ENCODE data around the gene PFN1. TPM values are rescaled to one million over a fixed set of nuclear protein-coding genes. Genes with fewer than 3 reads are reported as not detected.
A peak's percentile ranks its signal among the peaks of the same experiment; 100 is the strongest.

The PFN1 gene
- total and polyA plus RNA-seq, 10 of the 15 experiments (the other 5 are each of a cell fraction or from before 2014, with no cell fraction given): 154 to 3,892 (median 1,918) TPM

DNA sequence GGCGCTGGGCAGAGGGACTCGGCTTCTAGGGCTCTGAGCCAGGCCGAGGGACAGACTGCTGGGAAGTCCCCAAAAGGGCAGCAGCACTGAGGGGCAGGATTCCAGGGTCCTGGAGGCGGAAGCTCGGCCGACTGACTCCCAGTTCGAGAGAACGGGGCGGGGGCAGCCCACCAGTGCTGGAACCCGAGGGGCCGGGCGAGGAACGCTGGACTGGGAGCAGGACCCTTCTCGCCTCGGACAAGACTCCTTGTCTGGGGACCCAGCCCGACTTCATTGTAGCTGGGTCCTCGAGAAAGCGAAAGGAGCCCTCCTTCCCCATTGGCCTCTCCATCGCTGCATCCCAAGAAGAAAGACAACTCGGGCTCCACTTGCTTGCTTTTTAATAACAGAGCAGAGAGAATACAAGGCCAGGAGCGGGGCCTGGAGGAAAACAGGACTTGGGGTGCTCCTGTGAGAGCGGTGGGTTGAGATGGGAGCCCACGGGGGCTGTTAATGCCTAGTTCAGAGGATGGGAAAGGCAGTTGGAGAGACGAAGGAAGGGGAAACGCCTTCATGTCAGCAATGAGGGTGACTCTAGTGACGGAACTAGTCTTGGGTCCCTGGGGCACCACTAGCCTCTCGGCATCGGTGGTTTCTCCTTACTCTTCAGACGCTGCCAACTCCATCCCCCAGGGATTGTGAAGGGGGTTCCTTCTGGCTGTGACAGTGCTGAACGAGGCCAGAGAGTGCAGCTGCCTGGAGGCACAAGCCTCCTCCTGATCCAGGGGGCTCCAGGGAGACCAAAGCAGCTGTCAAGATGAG is 39.6 kb upstream of the PFN1 start (continued):
- TF ChIP-seq ZBTB33 (IDR thresholded peaks at IDR 0.05) (no peak), NFIC (IDR thresholded peaks at IDR 0.05; ENCODE audit: low read depth, low read length) (no peak), ZNF217 (IDR thresholded peaks at IDR 0.05) (no peak), NFYA (IDR thresholded peaks at IDR 0.05; ENCODE audit: borderline replicate concordance, low read depth, low read length) (no peak), EGR1 (IDR thresholded peaks at IDR 0.05; ENCODE audit: borderline replicate concordance in 1 of 2, low read depth in 2 of 2, low read length in 2 of 2) (no peak), NBN (IDR thresholded peaks at IDR 0.05) (0 out of 2 replicates have a peak, but pooled peaks have one; percentile 15), MTA3 (IDR thresholded peaks at IDR 0.05; ENCODE audit: borderline replicate concordance, low read length) (no peak), RAD51 (IDR thresholded peaks at IDR 0.05) (no peak), MEF2B (IDR thresholded peaks at IDR 0.05; ENCODE audit: partially characterized antibody, poor library complexity, severe bottlenecking) (peak; percentile 71), KLF5 (IDR thresholded peaks at IDR 0.05; ENCODE audit: partially characterized antibody) (no peak), SUZ12 (IDR thresholded peaks at IDR 0.05; ENCODE audit: unreplicated experiment) (no peak), BCL3 (IDR thresholded peaks at IDR 0.05; ENCODE audit: borderline replicate concordance, insufficient read depth, low read depth, low read length, poor library complexity, severe bottlenecking) (no peak), CREM (IDR thresholded peaks at IDR 0.05; ENCODE audit: low read depth) (no peak), ZBED1 (IDR thresholded peaks at IDR 0.05; ENCODE audit: borderline replicate concordance) (no peak)
- TF ChIP-seq, protein P1, sequence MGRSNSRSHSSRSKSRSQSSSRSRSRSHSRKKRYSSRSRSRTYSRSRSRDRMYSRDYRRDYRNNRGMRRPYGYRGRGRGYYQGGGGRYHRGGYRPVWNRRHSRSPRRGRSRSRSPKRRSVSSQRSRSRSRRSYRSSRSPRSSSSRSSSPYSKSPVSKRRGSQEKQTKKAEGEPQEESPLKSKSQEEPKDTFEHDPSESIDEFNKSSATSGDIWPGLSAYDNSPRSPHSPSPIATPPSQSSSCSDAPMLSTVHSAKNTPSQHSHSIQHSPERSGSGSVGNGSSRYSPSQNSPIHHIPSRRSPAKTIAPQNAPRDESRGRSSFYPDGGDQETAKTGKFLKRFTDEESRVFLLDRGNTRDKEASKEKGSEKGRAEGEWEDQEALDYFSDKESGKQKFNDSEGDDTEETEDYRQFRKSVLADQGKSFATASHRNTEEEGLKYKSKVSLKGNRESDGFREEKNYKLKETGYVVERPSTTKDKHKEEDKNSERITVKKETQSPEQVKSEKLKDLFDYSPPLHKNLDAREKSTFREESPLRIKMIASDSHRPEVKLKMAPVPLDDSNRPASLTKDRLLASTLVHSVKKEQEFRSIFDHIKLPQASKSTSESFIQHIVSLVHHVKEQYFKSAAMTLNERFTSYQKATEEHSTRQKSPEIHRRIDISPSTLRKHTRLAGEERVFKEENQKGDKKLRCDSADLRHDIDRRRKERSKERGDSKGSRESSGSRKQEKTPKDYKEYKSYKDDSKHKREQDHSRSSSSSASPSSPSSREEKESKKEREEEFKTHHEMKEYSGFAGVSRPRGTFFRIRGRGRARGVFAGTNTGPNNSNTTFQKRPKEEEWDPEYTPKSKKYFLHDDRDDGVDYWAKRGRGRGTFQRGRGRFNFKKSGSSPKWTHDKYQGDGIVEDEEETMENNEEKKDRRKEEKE (IDR thresholded peaks at IDR 0.05): no peak
- TF ChIP-seq, protein P2, sequence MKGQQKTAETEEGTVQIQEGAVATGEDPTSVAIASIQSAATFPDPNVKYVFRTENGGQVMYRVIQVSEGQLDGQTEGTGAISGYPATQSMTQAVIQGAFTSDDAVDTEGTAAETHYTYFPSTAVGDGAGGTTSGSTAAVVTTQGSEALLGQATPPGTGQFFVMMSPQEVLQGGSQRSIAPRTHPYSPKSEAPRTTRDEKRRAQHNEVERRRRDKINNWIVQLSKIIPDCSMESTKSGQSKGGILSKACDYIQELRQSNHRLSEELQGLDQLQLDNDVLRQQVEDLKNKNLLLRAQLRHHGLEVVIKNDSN (IDR thresholded peaks at IDR 0.05; ENCODE audit: borderline replicate concordance, extremely low read length, insufficient read depth, low read depth, low read length): peak; percentile 1

All from GM12878 (cell line).